ENCODE data around the gene GRIK2. TPM values are rescaled to one million over a fixed set of nuclear protein-coding genes. Genes with fewer than 3 reads are reported as not detected.

GRIK2 gene
- total RNA-seq, 2 experiments from 2014 or later: not detected

- Mint-ChIP-seq H3K27ac (no peak overlapping the region), H3K4me3 (no peak overlapping the region), H3K9me3 (no peaks in the 10 kb centered on the region), H3K4me1 (ENCODE audit: low read depth) (no peaks in the 10 kb centered on the region), H3K36me3 (no peaks in the 10 kb centered on the region), H3K27me3 (no peaks in the 10 kb centered on the region)
- no peak for DNase-seq
- intact Hi-C loops (cut with micrococcal nuclease): no loop called here
- POLR2A ChIA-PET: no interaction called here
- CTCF ChIA-PET: no interaction called here
These were observed 49.8 kb downstream of the GRIK2 start for GRCh38 chr6:101443315-101443714.

- no peaks in the 10 kb centered on the region for H3K4me1 Mint-ChIP-seq (ENCODE audit: low read depth)
- no peak overlapping the region for H3K27ac Mint-ChIP-seq
- no peaks in the 10 kb centered on the region for H3K27me3 Mint-ChIP-seq
- no peaks in the 10 kb centered on the region for H3K36me3 Mint-ChIP-seq
- no peak for DNase-seq
- ChIA-PET POLR2A (no interaction called here), CTCF (no interaction called here)
- H3K4me3 Mint-ChIP-seq: no peak overlapping the region
- intact Hi-C loops (cut with micrococcal nuclease): no loop called here
- no peaks in the 10 kb centered on the region for H3K9me3 Mint-ChIP-seq
These were observed 51.2 kb downstream of the GRIK2 start for GRCh38 chr6:101444717-101445116.

DNA sequence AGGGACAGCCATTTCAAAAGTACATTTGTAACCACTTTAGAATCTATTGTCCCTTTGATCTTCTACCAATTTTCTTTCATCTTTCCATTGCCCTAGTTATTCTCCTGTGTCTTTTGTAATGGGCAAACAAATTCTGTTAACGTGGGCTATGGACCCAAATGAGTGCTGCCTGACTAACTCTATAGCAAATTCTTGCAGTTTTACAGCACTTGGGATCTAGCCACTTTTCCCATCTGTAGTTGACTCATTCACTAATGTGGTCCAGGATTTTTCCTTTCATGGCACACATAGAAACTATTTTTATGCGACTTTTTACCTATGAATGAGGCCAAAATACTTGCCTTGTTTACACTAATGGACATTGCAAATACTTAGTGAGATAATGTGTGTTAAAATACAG lies 52.0 kb downstream of the GRIK2 start:
- Mint-ChIP-seq H3K27ac (no peak overlapping the region), H3K36me3 (no peaks in the 10 kb centered on the region), H3K9me3 (no peaks in the 10 kb centered on the region), H3K27me3 (no peaks in the 10 kb centered on the region), H3K4me3 (no peak overlapping the region), H3K4me1 (ENCODE audit: low read depth) (no peaks in the 10 kb centered on the region)
- DNase-seq: no peak
- POLR2A ChIA-PET: no interaction called here
- intact Hi-C loops (cut with micrococcal nuclease): no loop called here
- CTCF ChIA-PET: no interaction called here

GRCh38 chr6:101450901-101451300 lies 57.4 kb downstream of the GRIK2 start:
- no peaks in the 10 kb centered on the region for H3K27me3 Mint-ChIP-seq
- H3K9me3 Mint-ChIP-seq: no peaks in the 10 kb centered on the region
- H3K27ac Mint-ChIP-seq: no peak overlapping the region
- H3K4me1 Mint-ChIP-seq (ENCODE audit: low read depth): no peaks in the 10 kb centered on the region
- no peaks in the 10 kb centered on the region for H3K36me3 Mint-ChIP-seq
- H3K4me3 Mint-ChIP-seq: no peak overlapping the region
- POLR2A ChIA-PET: no interaction called here
- intact Hi-C loops (cut with micrococcal nuclease): no loop called here
- CTCF ChIA-PET: no interaction called here
- no peak for DNase-seq

GRCh38 chr6:101451981-101452380 lies 58.5 kb downstream of the GRIK2 start:
- POLR2A ChIA-PET: no interaction called here
- no peak overlapping the region for H3K4me3 Mint-ChIP-seq
- H3K27ac Mint-ChIP-seq: no peak overlapping the region
- intact Hi-C loops (cut with micrococcal nuclease): no loop called here
- H3K27me3 Mint-ChIP-seq: no peaks in the 10 kb centered on the region
- CTCF ChIA-PET: no interaction called here
- H3K9me3 Mint-ChIP-seq: no peaks in the 10 kb centered on the region
- no peak for DNase-seq
- no peaks in the 10 kb centered on the region for H3K36me3 Mint-ChIP-seq
- no peaks in the 10 kb centered on the region for H3K4me1 Mint-ChIP-seq (ENCODE audit: low read depth)

DNA sequence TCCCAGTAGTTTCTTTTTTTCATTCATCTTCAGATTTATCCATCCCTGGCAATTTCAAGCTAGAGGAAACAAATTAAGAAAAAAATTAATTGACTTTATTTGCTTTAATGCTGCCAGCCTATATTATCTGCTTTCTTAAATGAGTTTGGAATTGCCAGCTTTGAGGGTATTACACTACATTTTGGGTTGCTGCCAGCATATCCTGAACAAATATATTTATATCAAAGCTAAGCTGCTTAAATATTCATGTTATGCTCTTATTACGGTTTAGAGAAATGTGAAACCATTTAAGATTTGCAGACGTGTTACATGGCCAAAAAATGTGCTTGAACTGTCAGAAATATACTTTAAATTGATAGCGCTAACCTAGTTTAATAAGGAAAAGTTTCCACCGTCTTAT lies 59.7 kb downstream of the GRIK2 start:
- intact Hi-C loops (cut with micrococcal nuclease): no loop called here
- Mint-ChIP-seq H3K27ac (no peak overlapping the region), H3K36me3 (no peaks in the 10 kb centered on the region), H3K9me3 (no peaks in the 10 kb centered on the region), H3K27me3 (no peaks in the 10 kb centered on the region), H3K4me1 (ENCODE audit: low read depth) (no peaks in the 10 kb centered on the region), H3K4me3 (no peak overlapping the region)
- ChIA-PET POLR2A (no interaction called here), CTCF (no interaction called here)
- DNase-seq: no peak

DNA sequence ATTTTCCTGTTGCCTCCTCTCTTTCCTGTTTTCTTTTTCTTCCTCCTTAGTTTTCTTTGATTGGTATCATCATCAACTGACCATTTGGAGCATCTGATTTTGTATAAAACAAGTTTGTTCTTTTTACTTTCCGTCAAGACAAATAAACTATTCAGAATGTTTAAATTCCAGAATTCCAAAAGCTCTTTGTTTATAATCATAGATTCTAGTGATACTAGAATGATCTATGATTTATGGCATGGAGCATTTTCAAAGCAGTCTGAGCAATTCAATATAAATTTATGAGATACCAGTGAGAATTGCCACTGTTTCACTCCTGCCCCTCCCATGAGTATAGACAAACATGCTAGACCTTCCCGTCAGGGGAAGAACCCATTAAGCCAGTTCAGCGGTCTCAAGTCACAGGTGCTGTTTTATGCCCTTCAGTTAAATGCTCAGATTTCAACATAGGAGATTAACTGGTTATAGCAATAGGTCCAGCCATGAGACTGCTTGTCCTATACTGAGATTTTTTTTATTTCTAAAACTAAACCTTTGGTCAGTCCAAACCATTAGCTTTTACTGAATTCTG lies 60.7 kb downstream of the GRIK2 start:
- Mint-ChIP-seq H3K36me3 (no peaks in the 10 kb centered on the region), H3K27me3 (no peaks in the 10 kb centered on the region)

DNA sequence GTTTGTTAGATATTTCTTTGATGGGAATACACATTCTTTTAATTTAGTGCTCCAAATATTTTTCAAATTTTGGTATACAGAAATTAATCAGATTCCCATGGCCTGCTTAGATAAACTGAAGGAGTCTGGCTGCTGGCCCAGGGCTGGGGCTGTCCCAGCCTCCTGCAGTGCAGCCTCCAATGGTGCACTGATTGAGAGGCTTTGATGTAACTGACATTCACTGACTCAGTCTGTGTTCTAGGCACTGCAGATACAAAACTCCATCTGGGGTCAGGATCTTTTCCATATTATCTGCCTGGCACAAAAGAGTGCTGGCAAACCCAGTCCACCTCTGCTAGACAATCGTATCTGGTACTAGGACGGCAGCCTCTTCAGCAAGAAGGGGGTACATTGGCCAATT lies 64.8 kb downstream of the GRIK2 start:
- intact Hi-C loops (cut with micrococcal nuclease): no loop called here
- H3K4me1 Mint-ChIP-seq (ENCODE audit: low read depth): no peaks in the 10 kb centered on the region
- POLR2A ChIA-PET: no interaction called here
- no peaks in the 10 kb centered on the region for H3K27me3 Mint-ChIP-seq
- H3K27ac Mint-ChIP-seq: no peak overlapping the region
- H3K36me3 Mint-ChIP-seq: no peaks in the 10 kb centered on the region
- H3K4me3 Mint-ChIP-seq: no peak overlapping the region
- CTCF ChIA-PET: no interaction called here
- H3K9me3 Mint-ChIP-seq: no peaks in the 10 kb centered on the region
- no peak for DNase-seq

More for the DNA sequence above, 60.7 kb downstream of the GRIK2 start:
- ChIA-PET CTCF (no interaction called here), POLR2A (no interaction called here)
- Mint-ChIP-seq H3K4me3 (no peak overlapping the region), H3K4me1 (ENCODE audit: low read depth) (no peaks in the 10 kb centered on the region), H3K27ac (no peak overlapping the region), H3K9me3 (no peaks in the 10 kb centered on the region)
- intact Hi-C loops (cut with micrococcal nuclease): no loop called here
- no peak for DNase-seq

DNA sequence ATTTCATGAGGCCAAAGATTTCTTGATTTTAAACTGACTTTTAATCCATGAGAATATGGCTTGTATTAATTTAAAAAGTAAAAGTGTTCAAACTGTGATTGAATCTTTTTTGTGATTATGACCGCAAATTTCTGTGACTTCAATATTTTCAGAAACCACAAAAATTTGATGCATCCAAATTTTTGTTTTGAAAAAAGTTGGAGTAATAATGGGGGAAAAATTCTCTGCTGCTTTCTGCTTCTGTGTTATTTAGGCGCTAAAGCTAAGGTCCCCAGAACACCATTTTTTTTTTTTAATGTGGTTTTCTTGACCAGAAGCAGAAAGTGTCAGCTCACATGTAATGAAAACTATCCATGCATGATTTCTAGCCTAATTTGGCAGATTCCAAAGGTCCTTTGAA lies 65.3 kb downstream of the GRIK2 start:
- ChIA-PET POLR2A (no interaction called here), CTCF (no interaction called here)
- H3K4me3 Mint-ChIP-seq: no peak overlapping the region
- no peaks in the 10 kb centered on the region for H3K9me3 Mint-ChIP-seq
- intact Hi-C loops (cut with micrococcal nuclease): no loop called here
- no peaks in the 10 kb centered on the region for H3K27me3 Mint-ChIP-seq
- DNase-seq: no peak
- H3K36me3 Mint-ChIP-seq: no peaks in the 10 kb centered on the region
- no peaks in the 10 kb centered on the region for H3K4me1 Mint-ChIP-seq (ENCODE audit: low read depth)
- H3K27ac Mint-ChIP-seq: no peak overlapping the region

DNA sequence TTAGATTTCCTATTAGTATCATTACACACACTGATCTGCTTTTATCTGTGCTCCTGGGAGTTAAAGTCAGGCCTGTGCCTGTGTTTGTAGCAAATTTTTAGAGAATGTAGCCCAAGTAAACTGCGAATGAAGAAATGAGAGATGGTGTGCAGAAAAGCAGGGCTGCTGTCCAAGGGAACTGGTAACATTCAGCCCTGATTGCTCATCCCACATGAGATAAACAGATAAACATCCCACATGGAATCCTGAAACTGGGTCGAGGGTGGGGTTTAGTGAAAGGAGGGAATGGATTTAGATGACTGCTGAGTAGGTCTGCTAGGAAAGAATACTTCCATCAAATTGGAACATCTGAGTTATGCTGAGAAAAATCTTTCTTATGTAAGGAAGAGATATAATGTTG lies 69.1 kb downstream of the GRIK2 start:
- intact Hi-C loops (cut with micrococcal nuclease): no loop called here
- Mint-ChIP-seq H3K4me1 (ENCODE audit: low read depth) (no peaks in the 10 kb centered on the region), H3K27me3 (no peaks in the 10 kb centered on the region), H3K4me3 (no peak overlapping the region), H3K36me3 (no peaks in the 10 kb centered on the region), H3K9me3 (peaks cover 2% of the 10 kb centered on the region), H3K27ac (no peak overlapping the region)
- DNase-seq: no peak
- ChIA-PET CTCF (no interaction called here), POLR2A (no interaction called here)

DNA sequence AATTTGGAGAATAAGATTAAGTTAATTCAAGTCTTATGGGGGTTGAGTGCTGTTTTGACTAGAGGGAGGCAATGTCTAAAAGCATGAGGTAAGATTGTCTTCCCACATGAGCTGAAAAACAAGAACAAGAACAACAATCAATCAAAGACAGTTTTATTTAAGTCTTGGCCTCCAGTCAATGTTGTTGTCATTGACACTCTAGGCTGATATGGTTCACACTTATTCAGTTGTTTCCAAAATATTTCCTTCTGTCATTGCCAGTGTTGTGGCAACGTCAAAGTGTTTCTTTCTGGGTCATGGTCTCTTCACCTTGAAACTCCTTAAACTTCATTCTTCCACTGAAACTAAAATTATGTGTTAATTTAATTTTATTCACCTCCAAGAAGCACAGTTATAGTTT lies 72.4 kb downstream of the GRIK2 start:
- Mint-ChIP-seq H3K27ac (no peak overlapping the region), H3K27me3 (no peaks in the 10 kb centered on the region)
- intact Hi-C loops (cut with micrococcal nuclease): no loop called here

DNA sequence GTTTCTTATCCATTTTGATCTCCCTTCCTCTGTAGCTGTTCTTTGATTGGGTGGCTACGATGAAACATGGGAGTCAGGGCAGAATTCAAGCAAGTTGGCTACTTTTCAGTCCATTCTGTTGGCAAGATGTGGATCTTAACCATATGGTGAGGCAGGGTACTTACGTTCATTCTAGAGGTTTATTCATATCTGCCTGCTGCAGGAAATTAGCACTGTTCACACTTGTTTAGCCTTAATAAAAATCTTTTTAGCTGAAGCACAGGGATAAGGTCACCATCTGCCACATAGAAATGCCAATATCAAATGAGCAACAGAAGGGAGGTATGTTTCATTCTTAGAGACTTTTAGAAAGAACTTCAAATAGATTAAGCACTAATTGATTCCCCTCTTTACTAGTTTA lies 83.9 kb downstream of the GRIK2 start:
- no peak for DNase-seq
- POLR2A ChIA-PET: no interaction called here
- CTCF ChIA-PET: no interaction called here
- Mint-ChIP-seq H3K9me3 (peaks cover 2% of the 10 kb centered on the region), H3K4me1 (ENCODE audit: low read depth) (no peaks in the 10 kb centered on the region), H3K36me3 (no peaks in the 10 kb centered on the region), H3K27me3 (no peaks in the 10 kb centered on the region), H3K4me3 (no peak overlapping the region), H3K27ac (no peak overlapping the region)
- intact Hi-C loops (cut with micrococcal nuclease): no loop called here

More for the DNA sequence above, 72.4 kb downstream of the GRIK2 start:
- ChIA-PET POLR2A (no interaction called here), CTCF (no interaction called here)
- no peaks in the 10 kb centered on the region for H3K4me1 Mint-ChIP-seq (ENCODE audit: low read depth)
- H3K4me3 Mint-ChIP-seq: no peak overlapping the region
- no peaks in the 10 kb centered on the region for H3K36me3 Mint-ChIP-seq
- DNase-seq: no peak
- peaks cover 2% of the 10 kb centered on the region for H3K9me3 Mint-ChIP-seq

DNA sequence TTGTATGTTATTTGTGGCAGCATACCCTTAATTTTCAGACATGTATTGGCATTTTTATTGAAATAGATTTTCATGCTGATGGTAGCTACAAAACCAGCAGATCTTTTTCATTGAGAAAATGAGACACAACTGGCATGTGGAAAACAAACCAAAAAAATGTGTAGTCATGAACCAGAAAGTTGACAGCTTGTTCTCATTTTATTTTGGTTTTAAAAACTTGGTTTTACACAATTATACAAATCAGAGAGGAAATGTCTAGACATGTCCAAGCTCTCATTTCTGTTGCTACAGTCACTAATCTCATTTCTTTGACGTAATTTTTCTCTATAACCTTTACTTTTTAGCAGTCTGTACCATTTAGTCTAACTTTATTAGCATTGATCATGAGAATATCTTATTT lies 85.4 kb downstream of the GRIK2 start:
- Mint-ChIP-seq H3K27me3 (no peaks in the 10 kb centered on the region), H3K27ac (no peak overlapping the region), H3K4me1 (ENCODE audit: low read depth) (no peaks in the 10 kb centered on the region), H3K9me3 (peaks cover 2% of the 10 kb centered on the region), H3K36me3 (no peaks in the 10 kb centered on the region), H3K4me3 (no peak overlapping the region)
- POLR2A ChIA-PET: no interaction called here
- CTCF ChIA-PET: no interaction called here
- no peak for DNase-seq
- intact Hi-C loops (cut with micrococcal nuclease): no loop called here

- Mint-ChIP-seq H3K27ac (no peak overlapping the region), H3K36me3 (no peaks in the 10 kb centered on the region), H3K4me1 (ENCODE audit: low read depth) (no peaks in the 10 kb centered on the region), H3K9me3 (no peaks in the 10 kb centered on the region), H3K27me3 (no peaks in the 10 kb centered on the region), H3K4me3 (no peak overlapping the region)
- DNase-seq: no peak
- ChIA-PET POLR2A (no interaction called here), CTCF (no interaction called here)
- intact Hi-C loops (cut with micrococcal nuclease): no loop called here
These were observed 89.1 kb downstream of the GRIK2 start for GRCh38 chr6:101482606-101483005.
